Dermis lymphatic vessel endothelial cell (primary cell): ENCODE measurements around the gene MAMDC4. TPM values are rescaled to one million over a fixed set of nuclear protein-coding genes. Genes with fewer than 3 reads are reported as not detected.

ENCODE experiments used
- total RNA-seq: library from RNA; depleted of rRNA; stranded (reverse); fragments of >200 nt; gene quantifications from 2 replicates; pipeline ENCODE4 v1.2.1, GENCODE V29; 2014

MAMDC4 gene
- total RNA-seq, result 0.52 and 0.65 TPM in 2 replicates

GRCh38 chr9:136851941-136852663, at the start of gene MAMDC4:
TSS of gene MAMDC4 (plus strand) at chr9:136852346. CDS start at chr9:136852417, 71 bp downstream.

GRCh38 chr9:136807281-136808074, 44.7 kb upstream of the MAMDC4 start, which contains the start of gene RABL6:
TSS of gene RABL6 (plus strand) at chr9:136807948. CDS start at chr9:136808197, 249 bp downstream.

GRCh38 chr9:136842380-136842948, 9.7 kb upstream of the MAMDC4 start, which contains the start of gene AJM1:
TSS of gene AJM1 (plus strand) at chr9:136842478. CDS start at chr9:136844415, 1,937 bp downstream.

GRCh38 chr9:136849038-136849959, 2.8 kb upstream of the MAMDC4 start, which contains the start of gene PHPT1:
TSS of gene PHPT1 (plus strand) at chr9:136849409. CDS start at chr9:136849431, 22 bp downstream.

GRCh38 chr9:136885950-136886578, 33.9 kb downstream of the MAMDC4 start, which contains the start of gene TRAF2:
TSS of gene TRAF2 (plus strand) at chr9:136886516. CDS start at chr9:136898741, 12,225 bp downstream.

Other genes with a start within 250 kb of the MAMDC4 start
- 364 and 407 TPM in 2 replicates for gene EGFL7, start 189.4 kb upstream of the MAMDC4 start, total RNA-seq
- 38.1 and 43.9 TPM in 2 replicates for gene AGPAT2, start 164.9 kb upstream of the MAMDC4 start, total RNA-seq
- gene DIPK1B, start 139.8 kb upstream of the MAMDC4 start, total RNA-seq, result 53.4 and 56.1 TPM in 2 replicates
- not detected in 2 replicates for gene LCN10, start 109.4 kb upstream of the MAMDC4 start, total RNA-seq
- gene LCN6, start 103.8 kb upstream of the MAMDC4 start, total RNA-seq, result not detected in 2 replicates
- gene LCN8, start 94.1 kb upstream of the MAMDC4 start, total RNA-seq, result not detected in 2 replicates
- not detected in 2 replicates for gene LCN15, start 87.8 kb upstream of the MAMDC4 start, total RNA-seq
- gene TMEM141, start 61.0 kb upstream of the MAMDC4 start, total RNA-seq, result 41.9 and 66.5 TPM in 2 replicates
- gene CCDC183, start 56.0 kb upstream of the MAMDC4 start, total RNA-seq, result 0.52 and 0.98 TPM in 2 replicates
- gene RABL6, start 44.4 kb upstream of the MAMDC4 start, total RNA-seq, result 49.3 and 52.9 TPM in 2 replicates
- 0.60 and 0.65 TPM in 2 replicates for gene AJM1, start 9.9 kb upstream of the MAMDC4 start, total RNA-seq
- gene PHPT1, start 2.9 kb upstream of the MAMDC4 start, total RNA-seq, result 185 and 194 TPM in 2 replicates
- 286 and 317 TPM in 2 replicates for gene EDF1, start 14.0 kb downstream of the MAMDC4 start, total RNA-seq
- gene TRAF2, start 34.2 kb downstream of the MAMDC4 start, total RNA-seq, result 12.7 and 18.0 TPM in 2 replicates
- gene FBXW5, start 92.4 kb downstream of the MAMDC4 start, total RNA-seq, result 140 and 161 TPM in 2 replicates
- gene C8G, start 92.9 kb downstream of the MAMDC4 start, total RNA-seq, result 0.54 and 0.77 TPM in 2 replicates
- gene LCN12, start 99.9 kb downstream of the MAMDC4 start, total RNA-seq, result 0.11 TPM in 1 of 2 replicates, not detected in the other
- 0.43 and 2.8 TPM in 2 replicates for gene PTGDS, start 125.2 kb downstream of the MAMDC4 start, total RNA-seq
- gene LCNL1, start 130.6 kb downstream of the MAMDC4 start, total RNA-seq, result under 0.01 TPM in 1 of 2 replicates, not detected in the other
- gene PAXX, start 140.1 kb downstream of the MAMDC4 start, total RNA-seq, result 8.0 and 9.2 TPM in 2 replicates
- gene CLIC3, start 144.2 kb downstream of the MAMDC4 start, total RNA-seq, result not detected in 2 replicates
- 4.8 and 6.8 TPM in 2 replicates for gene ABCA2, start 175.9 kb downstream of the MAMDC4 start, total RNA-seq
- gene FUT7, start 179.7 kb downstream of the MAMDC4 start, total RNA-seq, result not detected in 2 replicates
- gene NPDC1, start 193.8 kb downstream of the MAMDC4 start, total RNA-seq, result 4.8 and 8.2 TPM in 2 replicates
- gene ENTPD2, start 201.7 kb downstream of the MAMDC4 start, total RNA-seq, result not detected in 2 replicates
- 2.0 and 2.5 TPM in 2 replicates for gene SAPCD2, start 218.2 kb downstream of the MAMDC4 start, total RNA-seq
- gene UAP1L1, start 225.2 kb downstream of the MAMDC4 start, total RNA-seq, result 19.7 and 21.1 TPM in 2 replicates
- 54.2 and 55.7 TPM in 2 replicates for gene MAN1B1, start 234.6 kb downstream of the MAMDC4 start, total RNA-seq